OCI-LY1 (cell line): ENCODE data around the gene VEGFA.

Experiments used
- H2AFZ ChIP-seq: fragments of 200-600 bp; sonication (generic), shearing (Covaris generic); 2 replicates; pipeline ENCODE4 v1.6.0; 2014; ENCODE audit warnings: antibody characterized with exemption, mild to moderate bottlenecking, low read length
- H3F3A ChIP-seq: fragments of 200-600 bp; sonication (generic), shearing (Covaris generic); 2 replicates; pipeline ENCODE4 v1.6.0; 2014; ENCODE audit warnings: mild to moderate bottlenecking, antibody characterized with exemption, low read length, moderate library complexity; ENCODE audit not compliant: insufficient read depth
- H3K27ac ChIP-seq: fragments of 200-600 bp; sonication (generic); 2 replicates; pipeline ENCODE4 v1.5.1; 2014; ENCODE audit warnings: low read length, mixed run types, mild to moderate bottlenecking, low read depth; ENCODE audit not compliant: poor library complexity, severe bottlenecking
- H3K27me3 ChIP-seq: fragments of 200-600 bp; sonication (generic); 2 replicates; pipeline ENCODE4 v1.6.0; 2014; ENCODE audit warnings: antibody characterized with exemption, mild to moderate bottlenecking, low read length, moderate library complexity; ENCODE audit not compliant: insufficient read depth
- H3K36me3 ChIP-seq: fragments of 200-600 bp; sonication (generic); 2 replicates; pipeline ENCODE4 v1.6.1; 2014; ENCODE audit warnings: mild to moderate bottlenecking, antibody characterized with exemption, low read length, moderate library complexity, mixed read lengths; ENCODE audit not compliant: insufficient read depth
- H3K4me1 ChIP-seq: fragments of 200-600 bp; sonication (generic); 2 replicates; pipeline ENCODE4 v1.5.1; 2014; ENCODE audit warnings: mild to moderate bottlenecking, low read length, moderate library complexity; ENCODE audit not compliant: insufficient read depth, severe bottlenecking
- H3K4me2 ChIP-seq: fragments of 200-600 bp; sonication (generic), shearing (Covaris generic); 2 replicates; pipeline ENCODE4 v1.6.1; 2014; ENCODE audit warnings: low read length
- H3K4me3 ChIP-seq: fragments of 200-600 bp; sonication (generic); 2 replicates; pipeline ENCODE4 v1.5.1; 2014; ENCODE audit warnings: low read length, low read depth, mild to moderate bottlenecking, mixed read lengths; ENCODE audit not compliant: poor library complexity, severe bottlenecking
- H3K79me2 ChIP-seq: fragments of 200-600 bp; shearing (Covaris generic); 2 replicates; pipeline ENCODE4 v1.6.1; 2016; ENCODE audit warnings: mixed run types, low read length, mixed read lengths; ENCODE audit not compliant: insufficient read depth
- H3K9ac ChIP-seq: fragments of 200-600 bp; sonication (generic), shearing (Covaris generic); 2 replicates; pipeline ENCODE4 v1.6.1; 2014; ENCODE audit warnings: mild to moderate bottlenecking, low read length, mixed read lengths
- H3K9me2 ChIP-seq: fragments of 200-600 bp; sonication (generic), shearing (Covaris generic); 2 replicates; pipeline ENCODE4 v1.6.1; 2014; ENCODE audit warnings: low read depth, mild to moderate bottlenecking, low read length, mixed read lengths
- H3K9me3 ChIP-seq: fragments of 200-600 bp; shearing (Covaris generic); 2 replicates; pipeline ENCODE4 v1.6.1; 2014; ENCODE audit warnings: low read length, mixed read lengths
- H4K20me1 ChIP-seq: fragments of 200-600 bp; sonication (generic), shearing (Covaris generic); 2 replicates; pipeline ENCODE4 v1.6.0; 2016; ENCODE audit warnings: mild to moderate bottlenecking, low read length; ENCODE audit not compliant: insufficient read depth
- CTCF ChIP-seq: fragments of 200-600 bp; sonication (generic), shearing (Covaris generic); IDR thresholded peaks from 2 replicates; pipeline ENCODE4 v1.5.1; 2017; ENCODE audit warnings: mild to moderate bottlenecking, antibody characterized with exemption, low read length, moderate library complexity, mixed read lengths
- EZH2 ChIP-seq: fragments of 200-600 bp; sonication (generic), shearing (Covaris generic); IDR thresholded peaks from 2 replicates; pipeline ENCODE4 v1.8.0; 2017; ENCODE audit warnings: borderline replicate concordance, mixed run types, mild to moderate bottlenecking, antibody characterized with exemption, low read length, moderate library complexity, mixed read lengths

The VEGFA gene

DNA sequence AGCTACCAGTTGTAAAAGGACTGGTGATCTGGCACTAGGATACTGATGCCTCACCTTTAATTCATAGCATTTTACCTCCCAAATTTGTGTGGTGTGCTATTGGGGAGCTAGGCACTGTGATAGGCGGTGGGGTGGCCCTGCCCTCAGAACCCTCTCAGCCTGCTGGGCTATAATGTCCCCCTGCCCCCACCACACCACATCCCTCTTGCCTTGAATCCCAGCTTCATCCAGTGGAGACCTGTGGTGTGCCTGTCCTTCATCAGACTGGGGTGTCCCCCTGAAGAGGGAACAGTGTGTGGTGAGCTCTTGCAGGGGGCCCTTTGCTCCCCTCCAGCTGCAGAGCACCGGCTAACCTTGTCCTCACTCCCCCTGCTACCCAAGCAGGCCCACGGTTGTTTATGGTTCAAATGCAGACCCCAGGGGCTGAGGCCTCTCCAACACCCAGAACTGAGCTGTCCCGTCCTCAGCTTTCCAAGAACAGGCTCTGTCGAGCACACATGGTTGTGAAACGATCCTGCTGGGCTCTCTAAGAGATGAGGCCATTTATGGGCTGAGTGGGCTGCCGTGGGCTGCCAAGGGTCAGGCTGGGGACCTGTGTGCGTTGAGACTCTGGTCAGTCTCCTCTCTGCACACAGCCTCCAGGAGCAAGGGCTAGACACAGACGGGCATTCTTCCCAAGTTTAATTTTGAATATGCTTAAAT, 26.9 kb upstream of the VEGFA start:
- Histone ChIP-seq H3K36me3 (no peaks in the 10 kb centered on the region), H3K27ac (no peak overlapping the region), H3K9ac (no peak overlapping the region), H3K79me2 (no peaks in the 10 kb centered on the region), H3K9me2 (no peaks in the 10 kb centered on the region), H3K27me3 (no peaks in the 10 kb centered on the region), H3K9me3 (no peaks in the 10 kb centered on the region), H3F3A (no peaks in the 10 kb centered on the region), H3K4me2 (no peak overlapping the region), H2AFZ (no peak overlapping the region), H3K4me3 (no peak overlapping the region), H4K20me1 (no peaks in the 10 kb centered on the region), H3K4me1 (no peaks in the 10 kb centered on the region)
- TF ChIP-seq CTCF (no peak), EZH2 (no peak)

- Histone ChIP-seq H3K27ac (no peak overlapping the region), H2AFZ (no peak overlapping the region), H3K9ac (no peak overlapping the region), H4K20me1 (no peaks in the 10 kb centered on the region), H3K4me1 (no peaks in the 10 kb centered on the region), H3K27me3 (no peaks in the 10 kb centered on the region; the same call in 1 of the 2 replicates), H3F3A (no peaks in the 10 kb centered on the region), H3K79me2 (no peaks in the 10 kb centered on the region), H3K4me2 (no peak overlapping the region), H3K36me3 (no peaks in the 10 kb centered on the region), H3K4me3 (no peak overlapping the region), H3K9me2 (no peaks in the 10 kb centered on the region), H3K9me3 (no peaks in the 10 kb centered on the region)
- TF ChIP-seq CTCF, result no peak
- no peak for TF ChIP-seq EZH2
Measured at GRCh38 chr6:43743682-43744381, 26.2 kb upstream of the VEGFA start.

- Histone ChIP-seq H3K4me2 (no peak overlapping the region), H3K36me3 (no peaks in the 10 kb centered on the region), H2AFZ (no peak overlapping the region), H3F3A (no peaks in the 10 kb centered on the region), H3K27ac (no peak overlapping the region), H4K20me1 (no peaks in the 10 kb centered on the region), H3K9ac (no peak overlapping the region), H3K79me2 (no peaks in the 10 kb centered on the region), H3K4me1 (no peaks in the 10 kb centered on the region), H3K27me3 (no peaks in the 10 kb centered on the region; the same call in 1 of the 2 replicates), H3K4me3 (no peak overlapping the region), H3K9me2 (no peaks in the 10 kb centered on the region), H3K9me3 (no peaks in the 10 kb centered on the region)
- no peak for TF ChIP-seq EZH2
- no peak for TF ChIP-seq CTCF
Measured at GRCh38 chr6:43744491-43744890, 25.5 kb upstream of the VEGFA start.
